Kidney epithelial cell (primary cell): ENCODE results near the gene TLE1. TPM values are rescaled to one million over a fixed set of nuclear protein-coding genes. Genes with fewer than 3 reads are reported as not detected.

Experiments
- DNase-seq: peaks from one replicate; pipeline ENCODE4 v3.0.0-alpha.2; 2010; ENCODE audit warnings: low read depth
- H3K27me3 ChIP-seq: 2 replicates; pipeline ENCODE4 v1.6.0; 2011; ENCODE audit warnings: low read length; ENCODE audit not compliant: control insufficient read depth, insufficient read depth
- H3K36me3 ChIP-seq: 2 replicates; pipeline ENCODE4 v1.5.1; 2011; ENCODE audit warnings: low read length; ENCODE audit not compliant: control insufficient read depth, insufficient read depth
- H3K4me3 ChIP-seq: 2 replicates; pipeline ENCODE4 v1.5.1; 2011; ENCODE audit warnings: low read depth, mild to moderate bottlenecking, control low read depth, low read length
- total RNA-seq: library from RNA; depleted of rRNA; stranded (reverse); fragments of >200 nt; gene quantifications from 2 replicates; pipeline ENCODE4 v1.2.3, GENCODE V29; 2015
- TF ChIP-seq, protein P1 (sequence below): IDR thresholded peaks from 2 replicates; pipeline ENCODE4 v1.5.1; 2011; ENCODE audit warnings: mild to moderate bottlenecking, moderate library complexity, low read length, control low read depth, inconsistent platforms; ENCODE audit not compliant: insufficient read depth, poor library complexity, severe bottlenecking

TLE1 gene
- total RNA-seq, 1 donor from 2014 or later: 64.1 TPM

DNA sequence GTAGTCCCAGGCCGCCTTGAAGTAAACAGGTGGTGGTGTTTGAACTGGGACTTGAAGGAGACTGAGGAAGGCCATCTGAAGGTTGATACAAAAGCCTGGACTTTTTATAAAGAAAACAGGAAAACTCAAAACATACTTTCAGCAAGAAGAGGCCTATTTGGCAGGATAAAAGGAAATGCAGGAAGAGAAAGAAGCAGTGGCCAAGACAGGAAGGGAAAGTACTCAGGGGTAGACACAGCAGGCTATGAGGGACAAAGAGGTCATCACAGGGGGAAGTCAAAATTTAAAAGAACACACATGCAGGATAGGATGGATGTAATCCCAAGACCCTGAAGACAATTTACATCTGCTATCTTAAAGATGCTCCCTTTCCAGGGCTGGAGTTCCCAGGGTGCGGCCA, 13.0 kb downstream of the TLE1 start:
- Histone ChIP-seq H3K36me3 (peaks cover 1% of the 10 kb centered on the region), H3K27me3 (no peaks in the 10 kb centered on the region), H3K4me3 (no peak overlapping the region)
- DNase-seq: no peak
- TF ChIP-seq, protein P1, sequence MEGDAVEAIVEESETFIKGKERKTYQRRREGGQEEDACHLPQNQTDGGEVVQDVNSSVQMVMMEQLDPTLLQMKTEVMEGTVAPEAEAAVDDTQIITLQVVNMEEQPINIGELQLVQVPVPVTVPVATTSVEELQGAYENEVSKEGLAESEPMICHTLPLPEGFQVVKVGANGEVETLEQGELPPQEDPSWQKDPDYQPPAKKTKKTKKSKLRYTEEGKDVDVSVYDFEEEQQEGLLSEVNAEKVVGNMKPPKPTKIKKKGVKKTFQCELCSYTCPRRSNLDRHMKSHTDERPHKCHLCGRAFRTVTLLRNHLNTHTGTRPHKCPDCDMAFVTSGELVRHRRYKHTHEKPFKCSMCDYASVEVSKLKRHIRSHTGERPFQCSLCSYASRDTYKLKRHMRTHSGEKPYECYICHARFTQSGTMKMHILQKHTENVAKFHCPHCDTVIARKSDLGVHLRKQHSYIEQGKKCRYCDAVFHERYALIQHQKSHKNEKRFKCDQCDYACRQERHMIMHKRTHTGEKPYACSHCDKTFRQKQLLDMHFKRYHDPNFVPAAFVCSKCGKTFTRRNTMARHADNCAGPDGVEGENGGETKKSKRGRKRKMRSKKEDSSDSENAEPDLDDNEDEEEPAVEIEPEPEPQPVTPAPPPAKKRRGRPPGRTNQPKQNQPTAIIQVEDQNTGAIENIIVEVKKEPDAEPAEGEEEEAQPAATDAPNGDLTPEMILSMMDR: no peak

DNA sequence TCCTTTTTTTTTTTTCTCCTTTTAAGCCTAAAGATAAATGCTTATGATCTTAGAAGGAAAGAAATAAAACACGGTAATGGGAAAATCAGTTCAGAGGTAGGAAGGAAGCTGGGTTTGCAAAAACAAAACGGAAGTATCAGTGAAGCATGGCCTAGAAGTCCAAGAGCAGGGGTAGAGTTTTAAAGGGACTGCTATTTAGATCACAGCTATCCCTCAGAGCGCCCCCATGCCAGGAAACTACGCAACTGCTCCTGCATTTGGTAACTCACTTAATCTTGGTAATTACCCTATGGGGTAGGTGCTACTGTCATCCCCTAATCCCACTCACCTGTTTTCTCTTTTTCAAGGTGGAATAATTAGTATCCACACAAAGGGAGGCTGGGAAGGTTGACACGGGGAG, 16.0 kb downstream of the TLE1 start:
- Histone ChIP-seq H3K36me3 (peaks cover 1% of the 10 kb centered on the region), H3K27me3 (no peaks in the 10 kb centered on the region), H3K4me3 (no peak overlapping the region)
- DNase-seq: no peak
- TF ChIP-seq, protein P1: no peak

DNA sequence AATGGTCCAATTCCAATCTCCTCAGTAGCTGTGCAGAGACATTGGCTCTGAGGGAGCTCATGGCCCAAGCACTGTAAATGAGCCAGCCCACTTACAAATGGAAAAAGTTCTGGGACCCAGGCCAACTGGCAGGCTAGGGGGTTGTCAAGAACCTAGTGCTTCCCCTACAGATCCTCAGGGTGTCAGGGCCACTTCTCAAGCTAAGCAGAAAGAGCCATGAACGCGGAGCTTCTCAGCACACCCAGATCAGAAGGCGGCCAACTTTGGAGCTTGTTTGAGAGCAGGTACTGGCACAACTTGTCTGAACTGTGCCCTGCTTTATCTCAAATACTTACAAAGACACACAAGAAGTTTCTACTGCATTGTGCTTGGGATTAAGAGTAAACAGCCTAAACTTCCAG, 17.5 kb downstream of the TLE1 start:
- Histone ChIP-seq H3K36me3 (peaks cover 1% of the 10 kb centered on the region), H3K27me3 (no peaks in the 10 kb centered on the region), H3K4me3 (no peak overlapping the region)
- TF ChIP-seq, protein P1: no peak
- DNase-seq: no peak

DNA sequence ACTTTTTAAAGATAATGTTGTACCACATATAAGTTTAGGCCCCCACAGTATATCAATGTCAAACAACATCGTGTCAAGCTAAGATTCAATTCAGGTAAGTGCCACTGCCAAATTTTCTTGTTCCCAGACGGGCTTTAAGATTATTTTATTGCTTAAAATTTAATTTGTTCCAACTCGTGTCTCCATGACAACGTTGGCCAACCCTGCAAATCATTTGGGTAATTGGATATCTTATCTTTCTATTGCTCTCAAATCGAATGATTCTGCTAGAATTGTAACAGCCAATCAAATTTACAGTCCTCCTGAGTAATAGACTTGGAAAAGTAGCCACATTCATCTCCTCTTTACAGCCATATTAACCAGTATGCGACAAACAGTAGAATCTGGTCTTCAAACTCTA, 19.5 kb downstream of the TLE1 start:
- H3K36me3 ChIP-seq: no peaks in the 10 kb centered on the region
- DNase-seq: no peak
- H3K4me3 ChIP-seq: no peak overlapping the region
- TF ChIP-seq, protein P1: no peak
- H3K27me3 ChIP-seq: no peaks in the 10 kb centered on the region

DNA sequence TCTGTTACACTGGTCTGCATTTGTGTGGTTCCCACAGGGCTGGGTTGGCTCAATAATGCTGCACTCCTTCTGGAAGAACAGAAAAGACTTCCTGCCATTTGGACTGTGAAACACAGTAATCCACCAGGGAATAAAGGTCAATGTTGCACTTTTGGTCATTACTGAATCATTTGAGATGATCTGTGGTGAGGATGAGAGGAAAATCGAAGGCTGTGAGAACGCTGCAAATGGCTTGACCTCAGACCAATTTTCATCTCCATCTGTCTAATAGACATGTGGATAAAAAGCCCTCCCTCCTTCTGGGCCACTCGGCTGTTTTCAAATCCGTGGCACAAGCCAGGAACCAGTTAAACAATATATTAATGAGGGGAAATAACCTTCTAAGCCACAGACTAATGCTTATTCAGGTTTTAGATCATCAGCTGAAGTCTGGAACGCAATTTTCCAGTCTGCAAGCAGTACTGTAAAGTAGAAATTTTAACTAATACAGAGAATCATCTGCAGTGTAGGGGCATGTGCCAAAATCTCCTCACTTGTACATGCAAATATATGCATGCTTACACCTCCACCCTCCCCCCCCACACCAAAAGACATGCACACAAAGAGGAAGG, 20.2 kb downstream of the TLE1 start:
- Histone ChIP-seq H3K36me3 (no peaks in the 10 kb centered on the region), H3K4me3 (no peak overlapping the region), H3K27me3 (no peaks in the 10 kb centered on the region)
- no peak for DNase-seq
- TF ChIP-seq, protein P1: no peak

DNA sequence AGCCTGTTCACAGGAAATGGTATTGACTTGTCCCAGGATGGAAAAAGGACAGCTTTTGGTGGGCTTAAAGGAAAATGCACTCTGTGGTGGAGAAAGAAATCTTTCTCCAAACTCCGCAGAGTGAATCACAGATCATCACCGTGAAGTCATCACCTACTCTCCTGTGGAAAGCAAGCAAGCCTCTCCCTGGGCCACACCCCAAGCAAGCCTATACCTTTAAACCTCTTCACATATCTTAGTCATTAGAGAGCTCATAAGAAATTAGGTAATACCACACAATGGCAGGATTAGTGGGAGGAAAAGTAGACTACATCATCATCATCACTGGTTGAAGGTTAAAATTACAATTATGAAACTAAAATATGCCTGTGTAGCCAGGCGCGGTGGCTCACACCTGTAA, 23.2 kb downstream of the TLE1 start:
- no peak for DNase-seq
- TF ChIP-seq, protein P1: no peak
- H3K4me3 ChIP-seq: no peak overlapping the region
- H3K36me3 ChIP-seq: no peaks in the 10 kb centered on the region
- H3K27me3 ChIP-seq: no peaks in the 10 kb centered on the region
